Measurements from ENCODE around the gene GTPBP4. TPM values are rescaled to one million over a fixed set of nuclear protein-coding genes. Genes with fewer than 3 reads are reported as not detected.

Gene GTPBP4
- total RNA-seq, 6 experiments from 2014 or later, result 6.6 to 18.6 (median 15.4) TPM

GRCh38 chr10:955127-955819, 33.0 kb upstream of the GTPBP4 start:
- no peak for DNase-seq
- WGBS (ENCODE audit: insufficient coverage, low coverage, low lambda C conversion rate, missing lambda C conversion rate), result 43% methylated on average over 13 of the region's 13 CpGs
- H3K27ac ChIP-seq, result no peak overlapping the region
- intact Hi-C loops (cut with DNase I), result no loop called here
- H3K27me3 ChIP-seq, result no peaks in the 10 kb centered on the region
- no peaks in the 10 kb centered on the region for H3K4me1 ChIP-seq
- TF ChIP-seq POLR2A (IDR thresholded peaks at IDR 0.05) (no peak), CTCF (IDR thresholded peaks at IDR 0.05) (no peak)
- H3K36me3 ChIP-seq, result no peaks in the 10 kb centered on the region
- no peaks in the 10 kb centered on the region for H3K9me3 ChIP-seq
- peak in 1 of 4 donors; percentile 19 for ATAC-seq
- H3K4me3 ChIP-seq, result no peak overlapping the region

DNA sequence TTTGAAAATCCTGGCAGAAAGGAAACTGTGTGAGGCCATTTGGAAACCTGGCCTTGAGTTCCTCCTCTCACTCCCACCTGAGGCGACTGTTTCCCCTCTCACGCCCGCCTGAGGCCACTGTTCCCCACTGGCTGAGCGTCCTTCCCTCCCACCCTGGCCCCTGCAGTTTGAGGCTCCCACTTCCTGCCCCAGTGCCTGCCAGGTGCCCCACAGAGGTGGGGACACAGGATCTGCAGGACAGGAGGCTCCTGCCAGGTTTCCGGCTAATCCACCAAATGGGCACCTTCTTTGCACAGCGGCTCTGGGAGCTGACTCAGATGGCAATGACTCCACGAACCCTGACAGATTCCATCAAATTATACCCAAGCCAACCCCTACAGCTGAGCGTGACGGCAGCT, 32.4 kb upstream of the GTPBP4 start:
- intact Hi-C loops (cut with DNase I), result no loop called here
- no peak for ATAC-seq
- no peak overlapping the region for H3K27ac ChIP-seq
- no peaks in the 10 kb centered on the region for H3K4me1 ChIP-seq
- no peaks in the 10 kb centered on the region for H3K36me3 ChIP-seq
- no peak for DNase-seq
- TF ChIP-seq POLR2A (IDR thresholded peaks at IDR 0.05) (no peak), CTCF (IDR thresholded peaks at IDR 0.05) (no peak)
- no peaks in the 10 kb centered on the region for H3K27me3 ChIP-seq
- H3K4me3 ChIP-seq, result no peak overlapping the region
- H3K9me3 ChIP-seq, result no peaks in the 10 kb centered on the region
- 66% methylated on average over 4 of the region's 9 CpGs for WGBS (ENCODE audit: insufficient coverage, low coverage, low lambda C conversion rate, missing lambda C conversion rate)

- Histone ChIP-seq H3K36me3 (no peaks in the 10 kb centered on the region), H3K4me1 (no peaks in the 10 kb centered on the region), H3K27ac (no peak overlapping the region), H3K4me3 (no peak overlapping the region), H3K27me3 (no peaks in the 10 kb centered on the region), H3K9me3 (no peaks in the 10 kb centered on the region)
- intact Hi-C loops (cut with DNase I), result no loop called here
- ATAC-seq (no peak), DNase-seq (no peak)
- TF ChIP-seq CTCF (IDR thresholded peaks at IDR 0.05) (no peak), POLR2A (IDR thresholded peaks at IDR 0.05) (no peak)
- WGBS (ENCODE audit: insufficient coverage, low coverage, low lambda C conversion rate, missing lambda C conversion rate), result 100% methylated on average over 1 of the region's 9 CpGs
These were observed 30.1 kb upstream of the GTPBP4 start for GRCh38 chr10:958106-958505.

DNA sequence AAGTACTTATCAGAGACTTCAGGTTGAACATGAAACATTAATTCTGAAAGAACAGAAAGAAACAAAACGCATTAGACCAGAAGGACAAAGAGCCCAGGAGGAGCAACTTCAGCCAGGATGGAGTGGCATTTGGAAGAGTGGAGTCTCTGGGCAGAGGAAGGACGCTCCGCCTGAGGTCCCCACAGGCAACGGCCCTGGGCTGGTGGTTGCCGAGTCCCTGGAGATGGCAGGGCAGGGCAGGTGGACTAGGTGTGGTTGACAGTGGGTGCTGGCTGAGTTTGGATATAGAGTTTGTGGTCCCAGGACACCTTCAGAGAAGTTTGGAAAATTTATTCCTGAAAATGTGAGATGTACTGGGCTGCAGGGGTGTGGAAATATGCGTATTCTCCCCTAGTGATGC, 29.4 kb upstream of the GTPBP4 start:
- 100% methylated on average over 4 of the region's 6 CpGs for WGBS (ENCODE audit: insufficient coverage, low coverage, low lambda C conversion rate, missing lambda C conversion rate)
- no peak for DNase-seq
- intact Hi-C loops (cut with DNase I), result no loop called here
- Histone ChIP-seq H3K9me3 (no peaks in the 10 kb centered on the region), H3K27ac (no peak overlapping the region), H3K4me3 (no peak overlapping the region), H3K4me1 (no peaks in the 10 kb centered on the region), H3K36me3 (no peaks in the 10 kb centered on the region), H3K27me3 (no peaks in the 10 kb centered on the region)
- no peak for ATAC-seq
- no peak for TF ChIP-seq CTCF (IDR thresholded peaks at IDR 0.05)
- TF ChIP-seq POLR2A (IDR thresholded peaks at IDR 0.05), result no peak

Measured in right lobe of liver (tissue), 6 donors.